NOMO-1 treated with dmso at 0.1 percent for 144 hours (cell line): ENCODE data around the gene TMCC3.

Experiments used
- DNase-seq: peaks from one replicate; lab custom pipeline; 2025; ENCODE audit not compliant: unreplicated experiment; lab: John Stamatoyannopoulos, UW

Gene TMCC3

DNA sequence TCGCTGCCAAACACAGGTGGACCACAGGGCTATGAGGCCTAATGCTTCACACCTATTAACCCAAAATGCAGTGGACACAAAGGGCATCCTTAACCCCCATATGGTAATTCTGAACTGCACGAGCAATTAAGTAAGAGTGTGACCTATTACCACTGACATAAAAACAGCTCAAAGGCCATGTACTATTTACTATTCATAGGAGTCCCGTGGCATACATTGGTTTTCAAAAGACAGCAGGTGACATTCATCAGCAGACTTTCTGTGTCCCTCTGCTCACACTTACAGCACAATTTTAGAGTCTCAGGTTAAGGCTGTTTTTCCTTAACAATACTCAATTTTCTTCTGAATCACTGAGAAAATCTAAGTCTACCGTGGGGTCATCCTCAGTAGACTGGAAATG, 23.1 kb upstream of the TMCC3 start:
- no peak for DNase-seq

DNA sequence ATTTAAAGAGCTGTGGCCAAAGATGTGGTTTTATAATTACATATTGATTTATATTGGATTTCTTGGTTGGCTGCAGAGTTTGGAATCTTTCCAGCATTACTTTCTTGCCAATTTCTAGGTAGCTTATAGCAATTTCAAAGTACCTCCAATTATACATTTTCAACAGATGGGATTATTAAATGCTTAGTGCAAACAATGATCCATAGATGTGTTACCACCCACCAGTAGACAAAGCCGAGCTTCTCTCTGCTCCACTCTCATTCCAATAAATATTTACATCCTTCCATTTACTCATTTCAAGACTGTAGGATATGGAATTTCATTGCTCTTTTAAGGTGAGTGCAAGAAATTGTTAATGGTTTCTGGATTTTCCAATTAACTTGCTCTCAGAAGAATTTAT, 21.6 kb upstream of the TMCC3 start:
- DNase-seq, result no peak

DNA sequence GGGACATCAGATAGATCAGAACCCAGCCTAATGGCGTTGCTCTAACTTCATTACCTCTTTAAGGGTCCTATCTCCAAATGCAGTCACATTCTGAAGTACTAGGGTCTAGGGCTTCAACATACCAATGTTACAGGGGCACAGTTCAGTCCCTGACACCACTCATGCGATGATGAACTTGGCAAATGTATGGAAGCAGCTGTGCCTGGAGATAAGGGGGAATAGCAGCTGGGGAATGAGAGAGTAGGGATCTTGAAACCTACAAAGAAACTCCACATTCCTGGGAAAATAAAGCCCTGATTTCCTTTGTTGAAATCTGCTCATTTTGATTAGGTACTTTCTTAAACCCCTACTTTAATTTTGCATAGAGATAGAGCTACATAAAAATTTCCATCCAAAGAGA, 20.5 kb upstream of the TMCC3 start:
- no peak for DNase-seq

DNA sequence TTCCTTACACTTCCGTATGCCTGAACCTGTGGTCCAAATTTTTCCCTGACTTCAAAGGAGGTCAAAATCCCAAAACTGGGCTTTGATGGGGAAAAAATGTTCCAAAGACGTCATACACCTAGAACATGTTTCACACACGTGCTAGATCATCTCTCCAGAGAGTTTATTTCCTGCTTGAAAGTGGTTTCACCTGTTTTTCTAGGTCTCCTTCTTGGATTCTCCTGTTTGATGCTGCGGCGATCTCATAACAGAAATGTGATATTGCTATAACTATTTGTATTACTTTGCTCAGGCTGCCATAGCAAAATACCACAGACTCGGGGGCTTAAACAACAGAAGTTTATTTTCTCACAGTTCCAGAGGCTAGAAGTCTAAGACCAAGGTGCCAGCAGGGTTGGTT, 19.7 kb upstream of the TMCC3 start:
- DNase-seq, result no peak

DNA sequence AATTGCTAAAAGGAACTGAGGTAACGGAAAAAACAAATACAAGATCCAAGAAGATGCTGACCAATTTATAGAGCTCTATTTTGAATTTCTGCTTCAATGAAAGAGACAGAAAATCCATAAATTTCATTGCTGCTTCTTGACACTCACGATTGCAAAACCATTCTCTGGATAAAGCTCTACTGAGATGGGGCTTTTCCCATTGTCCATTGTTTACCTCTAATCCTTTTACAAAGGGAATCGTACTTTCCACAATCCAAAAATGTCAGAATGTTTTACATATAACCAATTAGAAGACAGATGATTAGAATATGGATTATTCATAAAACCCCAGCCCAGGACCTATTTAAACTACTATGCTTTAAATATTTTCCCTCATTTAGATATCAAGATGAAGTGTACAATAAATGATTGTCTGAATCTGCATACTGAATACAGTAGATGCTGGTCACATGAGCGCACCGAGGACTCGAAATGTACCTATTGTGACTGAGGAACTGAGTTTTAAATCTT, 16.7 kb upstream of the TMCC3 start:
- DNase-seq, result no peak

DNA sequence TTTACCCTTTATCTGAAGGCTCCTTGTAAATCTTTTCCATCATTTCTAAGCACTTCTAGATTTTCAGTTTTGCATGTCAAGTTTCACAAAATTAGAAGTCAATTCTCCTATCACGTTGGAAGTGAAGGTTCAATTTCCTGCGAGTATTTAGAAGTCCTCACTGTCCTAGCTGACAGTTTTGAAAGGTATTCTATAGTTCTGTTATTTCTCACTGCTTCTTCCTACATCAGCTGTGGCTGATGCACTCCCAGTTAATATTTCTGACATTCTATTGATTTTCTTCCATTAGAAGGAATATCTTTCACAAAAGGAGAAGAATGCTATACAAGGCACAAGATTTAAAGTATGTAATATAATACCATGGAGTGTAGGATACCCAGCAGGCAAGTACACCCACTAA, 15.8 kb upstream of the TMCC3 start:
- DNase-seq, result no peak

DNA sequence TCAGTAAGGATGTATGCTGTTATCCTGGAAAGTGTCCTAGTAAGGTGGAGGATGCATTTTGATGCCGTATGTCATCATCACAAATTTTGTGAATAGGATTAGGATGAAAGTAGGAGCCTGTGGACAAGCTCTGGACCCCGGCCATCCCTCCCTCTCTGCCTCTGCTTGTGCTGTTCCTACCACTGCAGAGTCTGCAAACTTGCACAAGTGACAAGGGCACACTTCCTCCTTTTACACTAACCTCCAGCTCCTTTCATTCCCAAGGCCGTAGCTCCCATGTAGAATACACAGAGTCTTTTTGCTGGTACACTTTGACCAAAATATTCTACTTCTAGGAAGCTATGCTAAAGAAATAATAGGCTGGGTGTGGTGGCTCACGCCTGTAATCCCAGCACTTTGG, 13.3 kb upstream of the TMCC3 start:
- DNase-seq, result no peak

DNA sequence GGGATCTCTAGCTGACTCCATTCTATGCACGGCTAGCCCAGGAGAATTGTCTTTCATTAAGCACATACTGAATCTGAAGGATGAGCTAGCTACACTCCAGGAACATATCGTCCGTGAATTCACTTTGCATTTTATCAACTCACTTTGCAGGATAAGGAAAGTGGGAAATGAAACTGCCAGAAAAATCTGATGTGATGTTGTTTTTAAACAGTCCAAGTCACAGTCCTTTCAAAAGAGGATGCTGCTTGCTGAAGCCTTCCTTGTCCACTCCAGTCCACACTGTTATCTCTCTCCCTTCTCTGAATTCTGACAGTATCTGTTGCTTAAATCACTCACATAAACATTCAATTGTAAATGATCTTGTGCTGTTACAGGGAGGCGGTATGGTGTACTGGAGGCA, 12.7 kb upstream of the TMCC3 start:
- DNase-seq, result no peak

DNA sequence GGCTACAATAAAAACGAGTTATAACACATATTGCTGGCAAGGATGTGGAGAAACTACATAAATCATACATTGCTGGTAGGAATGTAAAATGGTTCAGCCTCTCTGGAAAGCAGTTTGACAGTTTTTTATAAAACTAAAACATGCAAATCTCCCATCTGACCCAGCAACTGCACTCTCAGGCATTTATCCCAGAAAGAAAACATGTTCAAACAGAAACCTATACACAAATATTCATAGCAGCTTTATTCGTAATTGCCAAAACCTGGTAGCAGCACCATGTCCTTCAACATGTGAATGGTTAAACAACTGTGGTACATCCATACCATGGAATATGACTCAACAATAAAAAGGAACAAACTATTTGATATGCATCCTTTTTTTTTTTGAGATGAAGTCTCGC, 10.1 kb upstream of the TMCC3 start:
- DNase-seq, result no peak

DNA sequence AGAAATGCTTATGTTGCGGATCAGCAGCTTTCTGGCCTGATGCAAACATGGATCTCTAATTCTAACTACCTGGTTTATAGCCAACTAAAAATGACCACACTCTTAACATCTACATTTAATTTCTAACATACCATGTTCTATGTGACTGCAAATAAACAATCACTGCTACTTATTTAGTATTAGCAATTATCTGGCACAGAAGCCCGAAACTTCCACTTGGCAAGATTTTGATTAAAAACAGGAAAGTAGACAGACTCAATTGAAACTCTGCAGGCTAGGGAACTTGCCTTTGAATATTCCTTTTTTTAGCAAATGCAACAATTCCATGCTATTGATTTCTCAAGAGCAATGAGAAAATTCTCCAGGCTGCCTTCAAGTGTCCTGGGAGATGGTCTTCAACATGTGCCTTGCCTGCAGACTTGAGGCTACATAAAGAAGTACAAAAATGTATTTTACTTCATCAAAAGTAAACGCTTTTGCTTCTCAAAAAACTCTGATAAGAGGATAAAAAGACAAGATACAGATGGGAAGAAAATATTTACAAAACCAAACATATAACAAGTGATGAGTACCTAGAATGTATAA, 9.1 kb upstream of the TMCC3 start:
- DNase-seq, result no peak

DNA sequence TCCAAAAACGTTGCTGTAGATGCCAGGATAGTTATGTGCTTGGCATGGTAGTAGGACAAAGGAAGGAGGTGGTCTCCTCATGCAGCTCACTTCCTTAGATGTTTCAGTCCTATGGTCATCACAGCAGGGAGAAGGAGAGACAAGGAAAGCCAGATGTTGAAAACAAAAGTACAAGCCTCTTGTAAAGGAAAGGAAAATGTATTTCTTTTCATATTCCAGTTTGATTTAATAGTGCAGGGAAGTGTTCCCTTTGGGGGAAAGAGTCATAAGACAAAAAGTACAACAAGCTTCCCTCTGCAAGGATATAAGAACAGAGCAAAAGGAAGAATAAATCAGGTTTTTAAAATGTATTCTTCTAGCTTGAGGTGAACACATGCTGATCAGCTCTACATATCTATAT, 8.6 kb upstream of the TMCC3 start:
- no peak for DNase-seq

DNA sequence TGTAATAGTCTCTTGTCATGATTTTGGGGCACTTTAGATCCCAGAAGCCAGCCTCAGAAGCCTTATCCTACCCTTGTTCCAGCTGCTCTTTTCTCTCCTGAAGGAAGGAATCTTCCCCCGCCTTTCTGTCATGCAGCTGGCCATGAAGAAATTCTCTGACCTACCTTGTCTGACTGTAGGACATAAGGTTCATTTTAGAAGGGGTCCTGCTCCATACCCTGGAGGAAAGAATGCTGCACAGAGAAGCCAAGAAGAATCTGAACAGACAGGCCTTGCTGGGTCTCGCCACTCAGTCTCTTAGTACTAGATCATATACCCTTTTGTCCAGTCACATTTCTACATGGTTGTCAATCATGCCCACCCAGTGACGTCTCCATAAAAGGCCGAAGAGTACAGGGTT, 6.2 kb upstream of the TMCC3 start:
- DNase-seq, result no peak

DNA sequence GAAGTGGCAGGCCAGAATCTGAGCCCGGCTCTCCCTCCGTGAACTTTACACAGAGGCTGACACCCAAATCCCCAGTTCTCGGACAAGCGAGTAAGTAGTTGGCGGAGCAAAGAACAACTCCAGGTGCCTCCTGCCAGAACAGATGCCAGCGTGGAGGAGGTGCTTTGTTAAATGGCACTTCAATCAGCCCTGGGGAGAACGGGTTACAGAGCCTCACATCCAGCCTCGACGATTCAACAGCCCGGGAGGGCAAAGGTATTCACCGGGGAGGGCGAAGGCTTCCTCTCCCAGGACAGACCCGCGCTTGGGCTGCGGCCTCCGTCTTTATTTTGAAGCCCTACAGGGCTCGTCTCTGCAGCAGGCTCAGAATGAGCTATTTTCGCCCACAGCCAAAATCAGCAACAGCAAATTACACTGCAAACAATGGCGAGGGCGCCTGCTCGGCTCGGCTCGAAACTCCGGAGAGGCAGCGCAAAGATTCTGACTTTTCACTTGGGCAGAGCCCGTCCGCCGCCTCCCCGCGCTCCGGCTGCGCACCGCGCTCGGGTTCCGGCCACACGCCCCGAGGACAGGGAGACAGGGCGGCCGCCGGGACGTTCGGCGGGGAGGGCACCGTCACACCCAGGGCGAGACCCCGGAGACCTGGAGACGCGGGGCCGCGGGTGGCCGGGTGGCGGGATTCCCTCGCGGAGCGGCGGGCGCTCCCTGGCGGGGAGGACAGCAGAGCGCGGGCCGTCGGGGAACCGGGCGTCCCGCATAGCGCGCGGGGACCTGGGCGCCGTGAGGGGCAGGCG, 811 bp downstream of the TMCC3 start:
- no peak for DNase-seq

DNA sequence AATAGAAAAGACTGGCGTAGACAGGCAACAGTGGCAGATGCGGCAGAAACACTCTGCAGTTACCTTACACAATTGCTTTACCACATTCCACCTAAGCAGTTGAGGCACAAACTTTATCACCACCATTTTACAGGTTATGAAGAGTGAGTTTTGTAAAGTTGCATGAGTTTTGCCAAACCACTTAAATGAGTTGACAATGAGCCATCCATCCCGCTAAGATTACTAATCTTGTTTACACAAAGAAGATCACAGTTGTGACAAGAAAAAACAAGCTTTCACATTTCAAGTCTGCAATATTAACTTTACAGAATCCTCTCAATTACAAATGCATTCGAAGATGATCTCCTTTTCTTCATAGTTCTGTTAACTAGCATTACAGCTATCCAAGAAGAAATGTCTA, 1.8 kb downstream of the TMCC3 start:
- no peak for DNase-seq

DNA sequence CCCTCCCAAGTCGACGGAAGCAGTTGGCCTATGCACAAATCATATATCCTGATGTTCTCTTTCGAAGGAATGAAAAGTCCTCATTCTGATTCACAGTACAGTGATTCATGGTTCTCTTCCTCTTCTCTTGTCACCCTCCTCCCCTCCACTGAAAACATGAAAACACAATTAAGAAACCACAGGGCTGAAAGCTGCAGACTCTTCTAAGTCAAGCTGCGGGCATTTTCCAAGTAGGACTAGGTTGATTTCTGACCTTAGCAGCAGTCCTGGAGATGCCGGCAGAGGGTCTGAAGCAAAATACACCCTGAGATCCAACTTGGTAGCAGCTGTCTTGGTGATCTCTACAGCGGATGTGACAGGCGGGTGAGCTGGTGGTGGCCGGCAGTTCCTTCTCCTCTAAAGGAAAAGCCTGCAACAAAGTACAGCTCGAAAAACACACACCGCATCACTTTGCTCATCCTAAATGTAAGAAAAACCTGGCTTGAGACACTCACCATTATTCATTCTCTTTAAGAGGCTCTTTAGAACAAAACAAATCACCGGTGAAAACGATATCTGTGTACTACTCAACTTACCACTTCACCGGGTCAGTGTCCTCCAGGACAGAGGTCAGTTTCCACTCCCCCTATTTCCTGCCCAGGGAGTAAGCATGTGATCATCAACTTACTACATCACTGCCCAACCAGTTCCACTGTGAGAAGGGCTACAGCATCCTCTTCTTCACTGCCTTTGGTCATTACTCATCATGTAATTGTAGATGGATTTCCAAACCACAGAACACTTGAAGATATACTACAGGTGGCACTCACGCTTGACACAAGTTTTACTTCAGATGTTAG, 6.0 kb downstream of the TMCC3 start:
- no peak for DNase-seq

DNA sequence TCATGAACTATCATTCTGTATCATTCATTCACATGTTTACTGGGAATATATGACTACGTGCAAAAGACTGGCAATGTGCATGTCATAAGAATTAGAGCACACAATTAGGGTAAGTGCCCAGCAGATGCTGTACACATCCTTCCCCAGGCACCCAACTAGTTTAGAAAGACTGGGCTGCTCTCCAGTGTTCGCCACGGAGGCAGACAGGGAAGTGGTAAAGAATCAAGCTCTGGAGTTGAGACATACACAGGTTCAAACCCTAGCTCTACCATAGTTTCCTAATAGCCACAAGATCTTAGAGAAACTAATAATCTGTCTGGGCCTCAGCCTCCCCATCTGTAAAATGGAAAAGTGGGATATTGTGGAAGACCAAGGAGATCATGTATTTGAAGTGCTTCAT, 6.8 kb downstream of the TMCC3 start:
- no peak for DNase-seq

DNA sequence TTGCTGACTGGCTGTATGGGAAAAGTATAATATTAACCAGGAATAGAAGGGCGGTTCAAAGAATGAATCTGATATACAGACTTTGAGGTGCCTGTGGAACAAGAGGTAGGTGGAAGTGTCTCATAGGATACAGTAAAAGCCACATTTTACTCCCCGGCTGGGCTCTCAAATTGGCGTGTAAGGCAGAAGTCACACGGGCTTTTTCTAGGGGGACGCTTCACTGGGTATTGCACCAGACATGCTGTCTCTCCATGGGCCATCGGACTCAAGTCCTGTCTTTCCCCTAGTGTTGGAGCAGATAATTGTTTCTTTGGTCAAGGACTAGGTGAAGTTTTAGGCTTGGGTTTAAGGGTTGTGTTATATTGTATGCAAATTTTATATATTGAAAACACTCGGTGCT, 9.1 kb downstream of the TMCC3 start:
- DNase-seq, result no peak

DNA sequence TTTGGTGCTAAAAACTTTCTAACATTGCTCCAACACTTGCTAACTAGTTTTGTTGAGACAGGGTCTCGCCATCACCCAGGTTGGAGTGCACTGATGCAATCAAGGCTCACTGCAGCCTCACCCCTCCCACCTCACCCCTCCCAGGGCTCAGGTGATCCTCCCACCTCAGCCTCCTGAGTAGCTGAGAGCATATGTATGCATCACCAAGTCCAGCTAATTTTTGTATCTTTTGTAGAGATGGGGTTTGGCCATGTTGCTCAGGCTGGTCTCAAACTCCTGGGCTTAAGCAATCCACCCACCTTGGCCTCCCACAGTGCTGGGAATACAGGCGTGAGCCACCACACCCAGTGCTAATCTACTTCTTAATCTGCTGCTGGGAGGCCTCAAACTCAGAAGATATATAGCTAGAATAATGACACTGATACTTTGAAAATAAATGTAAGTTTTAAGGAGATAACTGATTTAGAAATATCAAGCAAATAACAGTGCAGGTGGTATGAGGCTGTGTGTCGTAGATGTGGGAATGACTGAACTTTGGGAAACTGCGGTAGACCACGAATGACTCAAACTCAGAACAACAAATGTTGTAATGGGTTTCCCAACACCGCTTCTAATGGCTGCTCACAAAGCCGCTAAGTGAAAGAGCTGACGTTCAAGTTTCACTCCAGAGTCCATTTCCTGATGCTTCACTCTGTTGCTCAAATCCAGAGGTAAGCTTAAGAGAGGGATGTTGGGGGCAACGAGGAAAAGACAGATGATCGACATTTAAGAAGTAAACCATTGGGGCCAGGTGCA, 10.0 kb downstream of the TMCC3 start:
- DNase-seq, result peak; percentile 61

DNA sequence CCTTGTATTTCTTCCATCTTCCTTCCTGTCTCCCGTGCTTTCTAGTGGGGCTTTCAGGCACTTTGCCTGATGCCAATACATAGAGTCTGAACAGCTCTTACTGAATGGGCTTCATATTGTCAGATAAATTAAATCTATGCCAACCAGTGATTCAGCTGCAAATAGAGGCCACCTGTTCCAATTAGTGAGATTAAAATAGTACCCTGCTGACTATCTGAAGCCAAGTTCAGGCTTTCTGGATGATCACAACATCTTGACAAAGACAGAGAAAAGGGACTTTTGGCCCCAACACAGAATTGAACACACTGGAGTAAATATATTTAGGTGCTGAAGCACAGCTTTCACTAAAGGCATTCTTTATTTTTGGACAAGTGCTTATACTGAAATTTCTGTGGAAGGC, 11.8 kb downstream of the TMCC3 start:
- DNase-seq, result no peak

DNA sequence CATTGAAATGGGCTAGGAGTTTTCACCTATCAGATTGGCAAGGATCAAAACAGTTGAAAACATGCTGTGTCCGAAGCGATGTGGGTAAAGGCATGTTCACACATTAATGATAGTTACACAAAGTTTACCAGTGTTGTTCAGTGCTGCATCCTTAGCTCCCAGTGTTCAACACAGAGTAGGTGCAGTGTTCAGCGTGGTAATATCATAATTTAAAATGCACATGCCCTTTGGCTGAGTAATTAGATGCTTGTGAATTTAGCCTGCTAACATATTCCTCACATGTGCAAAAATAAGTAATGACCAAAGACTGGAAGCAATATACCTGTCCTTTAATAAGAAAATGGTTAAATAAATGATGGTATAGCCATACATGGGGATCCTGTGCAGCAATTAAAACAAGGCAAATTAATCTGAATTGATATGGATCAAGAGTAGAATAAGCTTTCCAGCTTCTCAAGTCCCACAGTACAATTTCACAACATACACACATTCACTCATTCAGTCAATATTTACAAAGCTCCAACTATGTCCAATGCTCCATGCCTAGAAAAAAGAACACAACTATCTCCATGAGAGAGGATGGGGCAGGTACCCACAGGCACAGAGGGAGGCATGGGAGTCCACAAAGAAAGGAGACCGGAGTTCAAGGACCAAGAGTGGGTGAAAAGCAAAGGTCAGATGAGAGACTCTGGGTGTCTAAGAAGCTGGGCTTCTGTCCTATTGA, 12.8 kb downstream of the TMCC3 start:
- no peak for DNase-seq
